ENCODE results near the gene MCC. TPM values are rescaled to one million over a fixed set of nuclear protein-coding genes. Genes with fewer than 3 reads are reported as not detected.

MCC gene
- total RNA-seq, 1 experiment from 2014 or later, result 7.1 TPM

GRCh38 chr5:113446358-113446927, 41.8 kb downstream of the MCC start:
- Histone ChIP-seq H3K9me2 (replicated peaks; ENCODE audit: low read length) (no peaks in the 10 kb centered on the region), H3K36me3 (ENCODE audit: low read depth, low read length) (no peaks in the 10 kb centered on the region), H3K9me3 (ENCODE audit: low read length) (no peaks in the 10 kb centered on the region), H3K9ac (ENCODE audit: low read length) (no peak overlapping the region), H3K27ac (ENCODE audit: low read length) (no peak overlapping the region), H3K4me3 (ENCODE audit: low read length) (no peak overlapping the region), H2AFZ (ENCODE audit: low read length) (no peak overlapping the region), H3K4me2 (ENCODE audit: low read length) (no peak overlapping the region), H4K20me1 (ENCODE audit: low read length) (no peaks in the 10 kb centered on the region), H3F3A (ENCODE audit: low read length, unreplicated experiment) (no peaks in the 10 kb centered on the region), H3K27me3 (ENCODE audit: low read length) (no peaks in the 10 kb centered on the region; the same call in 1 of the 2 replicates), H3K79me2 (ENCODE audit: low read length) (no peaks in the 10 kb centered on the region), H3K4me1 (ENCODE audit: insufficient read depth, low read length) (no peaks in the 10 kb centered on the region)
- intact Hi-C loops (cut with micrococcal nuclease), result loop anchor here (2.0 kb wide), 1 partner anchor 64 kb away; no protein-coding TSS in a partner anchor
- BruUV-seq (replicated peaks), result no TSS peak
- ChIA-PET CTCF (no interaction called here), POLR2A (ENCODE audit: unreplicated experiment) (no interaction called here)
- DNase-seq (no peak), ATAC-seq (no peak)
- no peak for TF ChIP-seq EZH2phosphoT487 (IDR thresholded peaks at IDR 0.05; ENCODE audit: borderline replicate concordance, low read length)
- TF ChIP-seq, protein P1, sequence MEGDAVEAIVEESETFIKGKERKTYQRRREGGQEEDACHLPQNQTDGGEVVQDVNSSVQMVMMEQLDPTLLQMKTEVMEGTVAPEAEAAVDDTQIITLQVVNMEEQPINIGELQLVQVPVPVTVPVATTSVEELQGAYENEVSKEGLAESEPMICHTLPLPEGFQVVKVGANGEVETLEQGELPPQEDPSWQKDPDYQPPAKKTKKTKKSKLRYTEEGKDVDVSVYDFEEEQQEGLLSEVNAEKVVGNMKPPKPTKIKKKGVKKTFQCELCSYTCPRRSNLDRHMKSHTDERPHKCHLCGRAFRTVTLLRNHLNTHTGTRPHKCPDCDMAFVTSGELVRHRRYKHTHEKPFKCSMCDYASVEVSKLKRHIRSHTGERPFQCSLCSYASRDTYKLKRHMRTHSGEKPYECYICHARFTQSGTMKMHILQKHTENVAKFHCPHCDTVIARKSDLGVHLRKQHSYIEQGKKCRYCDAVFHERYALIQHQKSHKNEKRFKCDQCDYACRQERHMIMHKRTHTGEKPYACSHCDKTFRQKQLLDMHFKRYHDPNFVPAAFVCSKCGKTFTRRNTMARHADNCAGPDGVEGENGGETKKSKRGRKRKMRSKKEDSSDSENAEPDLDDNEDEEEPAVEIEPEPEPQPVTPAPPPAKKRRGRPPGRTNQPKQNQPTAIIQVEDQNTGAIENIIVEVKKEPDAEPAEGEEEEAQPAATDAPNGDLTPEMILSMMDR (conservative IDR thresholded peaks at IDR 0.05; ENCODE audit: low read depth, low read length), result no peak
- no peak for TF ChIP-seq EZH2 (IDR thresholded peaks at IDR 0.05; ENCODE audit: low read length, unreplicated experiment)

- POLR2A ChIA-PET (ENCODE audit: unreplicated experiment), result no interaction called here
- Histone ChIP-seq H3K27me3 (ENCODE audit: low read length) (no peaks in the 10 kb centered on the region), H3K4me3 (ENCODE audit: low read length) (no peak overlapping the region), H3K79me2 (ENCODE audit: low read length) (no peaks in the 10 kb centered on the region), H3K9ac (ENCODE audit: low read length) (no peak overlapping the region), H3K27ac (ENCODE audit: low read length) (no peak overlapping the region), H3K4me2 (ENCODE audit: low read length) (no peak overlapping the region), H3K9me3 (ENCODE audit: low read length) (no peaks in the 10 kb centered on the region), H2AFZ (ENCODE audit: low read length) (no peak overlapping the region), H3K4me1 (ENCODE audit: insufficient read depth, low read length) (no peaks in the 10 kb centered on the region), H3K9me2 (replicated peaks; ENCODE audit: low read length) (no peaks in the 10 kb centered on the region), H3K36me3 (ENCODE audit: low read depth, low read length) (no peaks in the 10 kb centered on the region), H4K20me1 (ENCODE audit: low read length) (no peaks in the 10 kb centered on the region), H3F3A (ENCODE audit: low read length, unreplicated experiment) (no peaks in the 10 kb centered on the region)
- TF ChIP-seq, protein P1 (conservative IDR thresholded peaks at IDR 0.05; ENCODE audit: low read depth, low read length), result no peak
- TF ChIP-seq EZH2 (IDR thresholded peaks at IDR 0.05; ENCODE audit: low read length, unreplicated experiment) (no peak), EZH2phosphoT487 (IDR thresholded peaks at IDR 0.05; ENCODE audit: borderline replicate concordance, low read length) (no peak)
- ATAC-seq (no peak), DNase-seq (no peak)
- CTCF ChIA-PET, result no interaction called here
- intact Hi-C loops (cut with micrococcal nuclease), result no loop called here
- no TSS peak for BruUV-seq (replicated peaks)
Observed at GRCh38 chr5:113437111-113437510, 51.1 kb downstream of the MCC start.

- TF ChIP-seq, protein P1 (conservative IDR thresholded peaks at IDR 0.05; ENCODE audit: low read depth, low read length), result no peak
- TF ChIP-seq EZH2 (IDR thresholded peaks at IDR 0.05; ENCODE audit: low read length, unreplicated experiment) (no peak), EZH2phosphoT487 (IDR thresholded peaks at IDR 0.05; ENCODE audit: borderline replicate concordance, low read length) (no peak)
- ChIA-PET POLR2A (ENCODE audit: unreplicated experiment) (no interaction called here), CTCF (no interaction called here)
- Histone ChIP-seq H3K4me2 (ENCODE audit: low read length) (no peak overlapping the region), H3K79me2 (ENCODE audit: low read length) (no peaks in the 10 kb centered on the region), H3K4me3 (ENCODE audit: low read length) (no peak overlapping the region), H3K27me3 (ENCODE audit: low read length) (no peaks in the 10 kb centered on the region), H3K36me3 (ENCODE audit: low read depth, low read length) (no peaks in the 10 kb centered on the region), H3F3A (ENCODE audit: low read length, unreplicated experiment) (no peaks in the 10 kb centered on the region), H4K20me1 (ENCODE audit: low read length) (no peaks in the 10 kb centered on the region), H2AFZ (ENCODE audit: low read length) (no peak overlapping the region), H3K9me2 (replicated peaks; ENCODE audit: low read length) (no peaks in the 10 kb centered on the region), H3K9ac (ENCODE audit: low read length) (no peak overlapping the region), H3K9me3 (ENCODE audit: low read length) (no peaks in the 10 kb centered on the region), H3K4me1 (ENCODE audit: insufficient read depth, low read length) (no peaks in the 10 kb centered on the region), H3K27ac (ENCODE audit: low read length) (no peak overlapping the region)
- no peak for ATAC-seq
- DNase-seq, result no peak
- intact Hi-C loops (cut with micrococcal nuclease), result no loop called here
- no TSS peak for BruUV-seq (replicated peaks)
Observed at GRCh38 chr5:113435575-113435974, 52.7 kb downstream of the MCC start.

All from PC-3 (cell line).